Osteocyte (in vitro differentiated cells): ENCODE measurements around the gene PARD3B. TPM values are rescaled to one million over a fixed set of nuclear protein-coding genes. Genes with fewer than 3 reads are reported as not detected.

Source experiments
- DNase-seq: peaks from one replicate; pipeline ENCODE4 v3.0.0; 2021; ENCODE audit warnings: mixed read lengths; ENCODE audit not compliant: unreplicated experiment; ENCODE audit errors: extremely low spot score
- H3K27ac Mint-ChIP-seq: one replicate; pipeline ENCODE4 v1.8.0; 2021; ENCODE audit warnings: mild to moderate bottlenecking, mixed read lengths; ENCODE audit not compliant: unreplicated experiment
- H3K27me3 Mint-ChIP-seq: one replicate; pipeline ENCODE4 v1.8.0; 2021; ENCODE audit warnings: mixed read lengths; ENCODE audit not compliant: unreplicated experiment
- H3K36me3 Mint-ChIP-seq: one replicate; pipeline ENCODE4 v1.8.0; 2021; ENCODE audit warnings: mixed read lengths; ENCODE audit not compliant: unreplicated experiment
- H3K4me1 Mint-ChIP-seq: one replicate; pipeline ENCODE4 v1.8.0; 2021; ENCODE audit warnings: mixed read lengths; ENCODE audit not compliant: unreplicated experiment
- H3K4me3 Mint-ChIP-seq: one replicate; pipeline ENCODE4 v1.8.0; 2021; ENCODE audit warnings: mild to moderate bottlenecking, moderate library complexity, mixed read lengths; ENCODE audit not compliant: unreplicated experiment
- H3K9me3 Mint-ChIP-seq: one replicate; pipeline ENCODE4 v1.8.0; 2021; ENCODE audit warnings: mixed read lengths; ENCODE audit not compliant: unreplicated experiment
- CTCF ChIP-seq: fragments of 200-600 bp; sonication (generic); IDR thresholded peaks from 2 replicates; pipeline ENCODE4 v1.5.0; 2021; ENCODE audit warnings: antibody characterized with exemption, mild to moderate bottlenecking, moderate library complexity
- total RNA-seq: library from RNA; stranded (reverse); gene quantifications from 2 replicates; pipeline ENCODE4 v1.2.1, GENCODE V29; 2021

PARD3B gene
- total RNA-seq, 1 donor from 2014 or later, result 26.7 TPM

GRCh38 chr2:204966245-204966644, 421.0 kb downstream of the PARD3B start:
- no peak for TF ChIP-seq CTCF
- H3K4me1 Mint-ChIP-seq, result peaks cover 18% of the 10 kb centered on the region
- no peak overlapping the region for H3K27ac Mint-ChIP-seq
- H3K4me3 Mint-ChIP-seq, result no peak overlapping the region
- DNase-seq, result no peak
- H3K27me3 Mint-ChIP-seq, result no peaks in the 10 kb centered on the region
- peaks cover 7% of the 10 kb centered on the region for H3K9me3 Mint-ChIP-seq
- H3K36me3 Mint-ChIP-seq, result peaks cover 8% of the 10 kb centered on the region

GRCh38 chr2:204967199-204967960, 422.1 kb downstream of the PARD3B start:
- no peaks in the 10 kb centered on the region for H3K9me3 Mint-ChIP-seq
- no peaks in the 10 kb centered on the region for H3K27me3 Mint-ChIP-seq
- DNase-seq, result no peak
- H3K4me3 Mint-ChIP-seq, result no peak overlapping the region
- no peak overlapping the region for H3K27ac Mint-ChIP-seq
- TF ChIP-seq CTCF, result no peak
- peaks cover 22% of the 10 kb centered on the region for H3K4me1 Mint-ChIP-seq
- H3K36me3 Mint-ChIP-seq, result peaks cover 8% of the 10 kb centered on the region

GRCh38 chr2:204971206-204971907, 426.1 kb downstream of the PARD3B start:
- no peaks in the 10 kb centered on the region for H3K9me3 Mint-ChIP-seq
- TF ChIP-seq CTCF, result no peak
- H3K27ac Mint-ChIP-seq, result no peak overlapping the region
- peaks cover 8% of the 10 kb centered on the region for H3K36me3 Mint-ChIP-seq
- peaks cover 24% of the 10 kb centered on the region for H3K4me1 Mint-ChIP-seq
- H3K4me3 Mint-ChIP-seq, result no peak overlapping the region
- DNase-seq, result no peak
- H3K27me3 Mint-ChIP-seq, result no peaks in the 10 kb centered on the region

- Mint-ChIP-seq H3K9me3 (no peaks in the 10 kb centered on the region), H3K4me1 (peaks cover 22% of the 10 kb centered on the region), H3K36me3 (peaks cover 8% of the 10 kb centered on the region), H3K4me3 (no peak overlapping the region), H3K27ac (no peak overlapping the region), H3K27me3 (no peaks in the 10 kb centered on the region)
- DNase-seq, result no peak
- no peak for TF ChIP-seq CTCF
These were observed 426.9 kb downstream of the PARD3B start for GRCh38 chr2:204972161-204972560.

- H3K27me3 Mint-ChIP-seq, result no peaks in the 10 kb centered on the region
- no peak overlapping the region for H3K4me3 Mint-ChIP-seq
- peaks cover 22% of the 10 kb centered on the region for H3K4me1 Mint-ChIP-seq
- peak overlapping the region; percentile 39 for H3K27ac Mint-ChIP-seq
- peaks cover 8% of the 10 kb centered on the region for H3K36me3 Mint-ChIP-seq
- no peaks in the 10 kb centered on the region for H3K9me3 Mint-ChIP-seq
- no peak for TF ChIP-seq CTCF
- no peak for DNase-seq
These were observed 427.5 kb downstream of the PARD3B start for GRCh38 chr2:204972606-204973336.
